ENCODE measurements around the gene TNFSF15.

The TNFSF15 gene

GRCh38 chr9:114805670-114806525, at the start of gene TNFSF15:
Gene TNFSF15, minus strand, starts transcription at chr9:114806039. Its CDS starts 27 bp downstream, at chr9:114806012.
- Histone ChIP-seq H3K4me3 (ENCODE audit: low read depth in 1 of 2, low read length in 2 of 2) (peak within 1 kb of the TSS in 1 of 2 donors; percentile 15), H3K36me3 (ENCODE audit: insufficient read depth, low read length) (no peaks in the 10 kb centered on the region), H3K27ac (ENCODE audit: low read depth, low read length) (no peak within 1 kb of the TSS), H3K9me3 (ENCODE audit: low read length) (no peaks in the 10 kb centered on the region), H3K4me1 (ENCODE audit: insufficient read depth, low read length) (peaks cover 12% of the 10 kb centered on the region), H3K27me3 (ENCODE audit: control insufficient read depth in 1 of 2, insufficient read depth in 2 of 2, low read length in 2 of 2) (no peaks in the 10 kb centered on the region), H3K9ac (ENCODE audit: low read length) (no peak within 1 kb of the TSS)

DNA sequence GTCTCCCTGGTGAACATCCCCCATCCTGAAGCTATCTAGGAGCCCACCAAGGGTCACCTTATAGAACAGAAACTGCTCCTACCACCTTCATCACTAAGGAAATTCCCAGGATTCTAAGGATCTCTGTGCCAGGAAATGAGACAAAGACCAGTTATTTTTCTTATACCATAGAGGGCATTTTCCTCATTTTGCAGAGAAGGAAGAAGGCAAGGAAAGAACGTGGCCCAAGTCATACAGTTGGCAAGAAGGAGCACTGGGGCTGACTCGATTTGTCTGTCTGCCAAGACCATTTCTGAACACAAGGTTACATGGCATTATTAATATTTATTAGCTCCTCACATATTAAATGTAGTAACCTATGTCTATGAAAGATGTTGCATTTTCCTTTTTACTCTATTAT, 49.6 kb upstream of the TNFSF15 start:
- Histone ChIP-seq H3K36me3 (ENCODE audit: insufficient read depth, low read length) (no peaks in the 10 kb centered on the region), H3K9me3 (ENCODE audit: low read length) (no peaks in the 10 kb centered on the region), H3K4me1 (ENCODE audit: insufficient read depth, low read length) (peaks cover 17% of the 10 kb centered on the region), H3K9ac (ENCODE audit: low read length) (no peak overlapping the region), H3K27ac (ENCODE audit: low read depth, low read length) (no peak overlapping the region), H3K27me3 (ENCODE audit: control insufficient read depth in 1 of 2, insufficient read depth in 2 of 2, low read length in 2 of 2) (no peaks in the 10 kb centered on the region), H3K4me3 (ENCODE audit: low read depth in 1 of 2, low read length in 2 of 2) (no peak overlapping the region)

GRCh38 chr9:114854736-114855355, 49.0 kb upstream of the TNFSF15 start:
- no peak overlapping the region for H3K4me3 ChIP-seq (ENCODE audit: low read depth in 1 of 2, low read length in 2 of 2)
- no peaks in the 10 kb centered on the region for H3K36me3 ChIP-seq (ENCODE audit: insufficient read depth, low read length)
- no peak overlapping the region for H3K9ac ChIP-seq (ENCODE audit: low read length)
- H3K9me3 ChIP-seq (ENCODE audit: low read length), result no peaks in the 10 kb centered on the region
- H3K27ac ChIP-seq (ENCODE audit: low read depth, low read length), result no peak overlapping the region
- peaks cover 17% of the 10 kb centered on the region for H3K4me1 ChIP-seq (ENCODE audit: insufficient read depth, low read length)
- H3K27me3 ChIP-seq (ENCODE audit: control insufficient read depth in 1 of 2, insufficient read depth in 2 of 2, low read length in 2 of 2), result no peaks in the 10 kb centered on the region

DNA sequence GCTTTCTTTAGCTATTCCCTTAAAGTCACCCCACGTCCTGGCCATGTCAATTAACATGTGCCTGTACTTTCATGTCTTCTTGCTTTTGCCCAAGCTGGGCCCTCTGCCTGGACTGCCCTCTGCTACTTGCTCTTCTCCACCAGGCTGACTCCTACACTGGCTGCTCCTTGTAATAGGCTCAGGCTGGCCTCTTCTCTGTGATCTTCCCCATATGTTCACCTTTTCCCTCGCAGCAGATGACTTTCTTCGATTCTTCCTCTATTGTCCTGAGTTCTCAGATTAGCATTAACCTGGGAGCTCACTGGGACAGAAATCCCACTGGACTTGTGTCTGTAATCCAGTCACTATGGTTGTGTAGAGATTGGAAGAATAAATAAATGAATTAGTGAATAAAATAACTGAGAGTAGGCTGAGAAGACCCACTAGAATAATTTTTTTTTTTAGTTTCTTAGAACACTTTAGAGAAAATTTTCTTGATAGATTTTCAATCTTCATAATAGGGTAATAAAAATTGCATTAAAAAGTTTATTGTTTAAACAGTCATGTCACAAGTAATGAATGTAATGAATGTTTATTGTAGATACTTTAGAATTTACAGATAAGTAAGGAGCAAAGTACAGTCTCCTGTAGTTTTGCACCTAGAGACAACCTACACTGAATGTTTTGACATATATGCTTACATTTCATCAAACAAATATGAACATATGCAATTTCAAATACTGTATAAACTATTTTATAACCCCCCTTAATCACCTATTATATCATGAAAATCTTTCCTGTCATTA, 47.4 kb upstream of the TNFSF15 start:
- Histone ChIP-seq H3K27ac (ENCODE audit: low read depth, low read length) (no peak overlapping the region), H3K9ac (ENCODE audit: low read length) (no peak overlapping the region), H3K36me3 (ENCODE audit: insufficient read depth, low read length) (no peaks in the 10 kb centered on the region), H3K4me1 (ENCODE audit: insufficient read depth, low read length) (peaks cover 17% of the 10 kb centered on the region), H3K27me3 (ENCODE audit: control insufficient read depth in 1 of 2, insufficient read depth in 2 of 2, low read length in 2 of 2) (no peaks in the 10 kb centered on the region), H3K9me3 (ENCODE audit: low read length) (no peaks in the 10 kb centered on the region), H3K4me3 (ENCODE audit: low read depth in 1 of 2, low read length in 2 of 2) (no peak overlapping the region)

DNA sequence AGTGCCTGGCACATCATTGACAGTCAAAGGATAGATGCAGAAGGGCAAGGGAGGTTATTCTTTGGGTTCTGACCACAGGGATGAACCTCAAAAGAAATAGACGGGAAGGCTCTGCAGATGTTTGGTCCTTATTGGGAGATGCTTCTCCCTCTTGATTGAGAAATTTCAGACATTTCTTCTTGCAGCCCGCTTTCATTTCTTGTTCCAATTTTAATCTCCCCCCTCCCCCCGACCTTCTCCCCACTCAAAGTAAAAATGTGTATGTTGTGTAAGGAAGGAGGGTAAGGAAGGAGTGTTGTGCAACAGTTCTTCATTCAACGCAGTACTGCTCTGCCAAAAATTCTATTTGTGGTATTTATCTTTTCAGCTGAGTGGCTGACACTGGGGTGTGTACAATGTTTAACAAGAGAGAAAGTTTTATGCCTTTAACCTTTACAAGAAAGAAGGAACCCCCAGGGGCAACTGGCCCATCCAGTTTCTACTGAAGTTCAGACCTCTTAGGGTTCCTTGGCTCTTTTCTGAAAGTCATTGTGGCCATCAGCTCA, 46.3 kb upstream of the TNFSF15 start:
- no peaks in the 10 kb centered on the region for H3K36me3 ChIP-seq (ENCODE audit: insufficient read depth, low read length)
- H3K9ac ChIP-seq (ENCODE audit: low read length), result no peak overlapping the region
- H3K27me3 ChIP-seq (ENCODE audit: control insufficient read depth in 1 of 2, insufficient read depth in 2 of 2, low read length in 2 of 2), result no peaks in the 10 kb centered on the region
- no peaks in the 10 kb centered on the region for H3K9me3 ChIP-seq (ENCODE audit: low read length)
- H3K4me1 ChIP-seq (ENCODE audit: insufficient read depth, low read length), result peaks cover 17% of the 10 kb centered on the region
- H3K27ac ChIP-seq (ENCODE audit: low read depth, low read length), result no peak overlapping the region
- H3K4me3 ChIP-seq (ENCODE audit: low read depth in 1 of 2, low read length in 2 of 2), result no peak overlapping the region

- Histone ChIP-seq H3K9ac (ENCODE audit: low read length) (no peak overlapping the region), H3K36me3 (ENCODE audit: insufficient read depth, low read length) (no peaks in the 10 kb centered on the region), H3K27ac (ENCODE audit: low read depth, low read length) (no peak overlapping the region), H3K9me3 (ENCODE audit: low read length) (no peaks in the 10 kb centered on the region), H3K4me3 (ENCODE audit: low read depth in 1 of 2, low read length in 2 of 2) (no peak overlapping the region), H3K4me1 (ENCODE audit: insufficient read depth, low read length) (peaks cover 17% of the 10 kb centered on the region), H3K27me3 (ENCODE audit: control insufficient read depth in 1 of 2, insufficient read depth in 2 of 2, low read length in 2 of 2) (no peaks in the 10 kb centered on the region)
Observed at GRCh38 chr9:114851306-114851705, 45.5 kb upstream of the TNFSF15 start.

- H3K36me3 ChIP-seq (ENCODE audit: insufficient read depth, low read length), result no peaks in the 10 kb centered on the region
- H3K4me3 ChIP-seq (ENCODE audit: low read depth in 1 of 2, low read length in 2 of 2), result no peak overlapping the region
- no peak overlapping the region for H3K9ac ChIP-seq (ENCODE audit: low read length)
- no peaks in the 10 kb centered on the region for H3K9me3 ChIP-seq (ENCODE audit: low read length)
- H3K27ac ChIP-seq (ENCODE audit: low read depth, low read length), result no peak overlapping the region
- no peaks in the 10 kb centered on the region for H3K27me3 ChIP-seq (ENCODE audit: control insufficient read depth in 1 of 2, insufficient read depth in 2 of 2, low read length in 2 of 2)
- H3K4me1 ChIP-seq (ENCODE audit: insufficient read depth, low read length), result peaks cover 17% of the 10 kb centered on the region
Observed at GRCh38 chr9:114850871-114851270, 45.0 kb upstream of the TNFSF15 start.

DNA sequence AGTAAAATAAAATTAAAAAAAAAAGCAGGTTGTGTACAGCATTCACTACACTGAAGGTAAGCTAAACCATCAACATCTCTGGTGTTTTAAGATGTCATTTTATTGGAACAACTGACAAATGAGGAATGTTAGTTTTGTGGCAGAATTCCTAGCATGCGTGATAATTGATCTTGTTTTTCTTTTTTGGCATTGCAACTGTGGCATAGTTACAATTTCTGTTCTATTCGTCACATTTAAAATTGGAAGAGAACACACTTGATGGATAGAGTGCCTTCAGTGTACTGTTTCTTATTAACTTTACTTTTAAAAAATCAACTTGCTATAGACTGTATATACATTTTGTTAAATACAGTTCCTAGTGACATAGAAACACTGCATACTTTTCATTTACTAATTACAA, 43.6 kb upstream of the TNFSF15 start:
- no peak overlapping the region for H3K4me3 ChIP-seq (ENCODE audit: low read depth in 1 of 2, low read length in 2 of 2)
- H3K36me3 ChIP-seq (ENCODE audit: insufficient read depth, low read length), result no peaks in the 10 kb centered on the region

DNA sequence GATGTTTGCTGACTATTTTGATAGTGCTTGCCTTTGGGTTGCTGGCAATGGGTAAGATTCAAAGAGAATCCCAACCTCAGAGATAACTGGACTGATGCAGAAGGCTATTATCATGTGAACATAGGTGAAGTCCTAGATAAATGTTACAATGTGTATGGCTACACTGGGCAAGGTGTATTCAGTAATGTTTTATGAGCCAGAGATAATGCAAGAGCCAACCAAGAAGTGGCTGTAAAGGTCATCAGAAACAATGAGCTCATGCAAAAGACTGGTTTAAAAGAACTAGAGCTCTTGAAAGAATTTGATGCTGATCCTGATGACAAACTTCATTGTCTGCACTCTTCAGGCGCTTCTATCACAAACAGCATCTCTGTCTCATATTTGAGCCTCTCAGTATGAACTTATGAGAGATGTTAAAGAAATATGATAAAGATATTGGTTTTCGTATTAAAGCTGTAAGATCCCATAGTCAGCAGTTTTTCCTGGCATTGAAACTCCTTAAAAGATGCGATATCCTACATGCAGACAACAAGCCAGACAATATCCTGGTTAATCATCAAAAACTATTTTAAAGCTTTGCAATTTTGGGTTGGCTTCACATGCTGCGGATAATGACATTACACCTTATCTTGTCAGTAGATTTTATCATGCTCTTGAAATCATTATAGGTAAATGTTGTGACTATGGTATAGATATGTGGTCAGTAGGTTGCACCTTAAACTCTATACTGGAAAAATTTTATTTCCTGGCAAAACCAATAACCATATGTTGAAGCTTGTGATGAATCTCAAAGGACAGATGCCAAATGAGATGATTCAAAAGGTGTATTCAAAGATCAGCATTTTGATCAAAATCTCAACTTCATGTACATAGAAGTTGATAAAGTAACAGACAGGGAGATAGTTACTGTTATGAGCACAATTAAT, 41.9 kb upstream of the TNFSF15 start:
- H3K9me3 ChIP-seq (ENCODE audit: low read length), result no peaks in the 10 kb centered on the region
- H3K36me3 ChIP-seq (ENCODE audit: insufficient read depth, low read length), result no peaks in the 10 kb centered on the region
- H3K4me3 ChIP-seq (ENCODE audit: low read depth in 1 of 2, low read length in 2 of 2), result no peak overlapping the region
- no peaks in the 10 kb centered on the region for H3K27me3 ChIP-seq (ENCODE audit: control insufficient read depth in 1 of 2, insufficient read depth in 2 of 2, low read length in 2 of 2)
- no peak overlapping the region for H3K27ac ChIP-seq (ENCODE audit: low read depth, low read length)
- H3K4me1 ChIP-seq (ENCODE audit: insufficient read depth, low read length), result peaks cover 11% of the 10 kb centered on the region
- no peak overlapping the region for H3K9ac ChIP-seq (ENCODE audit: low read length)

More for the DNA sequence above, 43.6 kb upstream of the TNFSF15 start:
- Histone ChIP-seq H3K9me3 (ENCODE audit: low read length) (no peaks in the 10 kb centered on the region), H3K27ac (ENCODE audit: low read depth, low read length) (no peak overlapping the region), H3K4me1 (ENCODE audit: insufficient read depth, low read length) (peaks cover 11% of the 10 kb centered on the region), H3K9ac (ENCODE audit: low read length) (no peak overlapping the region), H3K27me3 (ENCODE audit: control insufficient read depth in 1 of 2, insufficient read depth in 2 of 2, low read length in 2 of 2) (no peaks in the 10 kb centered on the region)

DNA sequence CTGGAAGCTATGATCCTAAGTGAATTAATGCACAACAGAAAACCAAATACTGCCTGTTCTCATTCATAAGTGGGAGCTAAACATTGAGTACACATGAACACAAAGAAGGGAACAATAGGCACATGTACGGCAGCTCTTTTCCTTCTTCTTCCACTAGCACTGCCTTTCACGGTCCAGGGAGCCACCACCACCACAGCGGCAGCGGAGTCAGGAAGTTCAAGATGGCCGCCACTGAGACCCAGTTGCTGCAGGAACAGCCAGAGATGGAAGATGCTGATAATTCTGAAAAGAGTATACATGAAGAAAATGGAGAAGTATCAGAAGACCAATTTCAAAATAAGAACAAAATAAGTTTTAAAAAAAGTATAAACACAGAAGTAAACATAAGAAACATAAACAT, 39.5 kb upstream of the TNFSF15 start:
- no peaks in the 10 kb centered on the region for H3K36me3 ChIP-seq (ENCODE audit: insufficient read depth, low read length)
- H3K4me1 ChIP-seq (ENCODE audit: insufficient read depth, low read length), result no peaks in the 10 kb centered on the region
- H3K4me3 ChIP-seq (ENCODE audit: low read depth in 1 of 2, low read length in 2 of 2), result no peak overlapping the region
- no peaks in the 10 kb centered on the region for H3K9me3 ChIP-seq (ENCODE audit: low read length)
- H3K27me3 ChIP-seq (ENCODE audit: control insufficient read depth in 1 of 2, insufficient read depth in 2 of 2, low read length in 2 of 2), result no peaks in the 10 kb centered on the region
- no peak overlapping the region for H3K27ac ChIP-seq (ENCODE audit: low read depth, low read length)
- no peak overlapping the region for H3K9ac ChIP-seq (ENCODE audit: low read length)

Data from muscle layer of colon (tissue), 2 donors.